DOHH2 (cell line): ENCODE data around the gene LETMD1.

Experiments used
- H3F3A ChIP-seq: fragments of 200-600 bp; sonication (generic), shearing (Covaris generic); 2 replicates; pipeline ENCODE4 v1.6.0; 2016; ENCODE audit warnings: antibody characterized with exemption, mild to moderate bottlenecking; ENCODE audit not compliant: control insufficient read depth, insufficient read depth
- H3K27ac ChIP-seq: fragments of 200-600 bp; sonication (generic); 2 replicates; pipeline ENCODE4 v1.5.1; 2014; ENCODE audit warnings: low read depth, mild to moderate bottlenecking, low read length, moderate library complexity
- H3K27me3 ChIP-seq: fragments of 200-600 bp; sonication (generic); 2 replicates; pipeline ENCODE4 v1.6.1; 2014; ENCODE audit warnings: mild to moderate bottlenecking, low read length, mixed read lengths; ENCODE audit not compliant: control insufficient read depth
- H3K36me3 ChIP-seq: fragments of 200-600 bp; sonication (generic); 2 replicates; pipeline ENCODE4 v1.6.1; 2014; ENCODE audit warnings: mild to moderate bottlenecking, low read length, moderate library complexity, mixed read lengths; ENCODE audit not compliant: control insufficient read depth
- H3K4me1 ChIP-seq: fragments of 200-600 bp; sonication (generic); 2 replicates; pipeline ENCODE4 v1.6.1; 2014; ENCODE audit warnings: mild to moderate bottlenecking, low read length, mixed read lengths; ENCODE audit not compliant: control insufficient read depth
- H3K4me2 ChIP-seq: fragments of 200-600 bp; sonication (generic); 2 replicates; pipeline ENCODE4 v1.6.0; 2014; ENCODE audit warnings: mild to moderate bottlenecking, low read length, moderate library complexity
- H3K4me3 ChIP-seq: fragments of 200-600 bp; sonication (generic); 2 replicates; pipeline ENCODE4 v1.5.1; 2014; ENCODE audit warnings: mild to moderate bottlenecking, low read length, mixed read lengths
- H3K79me2 ChIP-seq: fragments of 200-600 bp; sonication (generic); 2 replicates; pipeline ENCODE4 v1.6.1; 2014; ENCODE audit warnings: mild to moderate bottlenecking, low read length, mixed read lengths; ENCODE audit not compliant: control insufficient read depth
- H3K9me2 ChIP-seq: fragments of 200-600 bp; sonication (generic); replicated peaks from 2 replicates; pipeline ENCODE4 v1.6.1; 2014; ENCODE audit warnings: mild to moderate bottlenecking, low read length, mixed read lengths; ENCODE audit not compliant: control insufficient read depth
- H3K9me3 ChIP-seq: fragments of 200-600 bp; sonication (generic); 2 replicates; pipeline ENCODE4 v1.6.1; 2014; ENCODE audit warnings: antibody characterized with exemption, low read length, mixed read lengths; ENCODE audit not compliant: control insufficient read depth, insufficient read depth
- H4K20me1 ChIP-seq: fragments of 200-600 bp; sonication (generic); 2 replicates; pipeline ENCODE4 v1.6.0; 2014; ENCODE audit warnings: low read depth, mild to moderate bottlenecking, antibody characterized with exemption, low read length, moderate library complexity; ENCODE audit not compliant: control insufficient read depth, insufficient read depth
- CTCF ChIP-seq: fragments of 200-600 bp; sonication (generic); IDR thresholded peaks from one replicate; pipeline ENCODE4 v1.5.1; 2014; ENCODE audit warnings: antibody characterized with exemption, mild to moderate bottlenecking, low read depth, low read length; ENCODE audit not compliant: poor library complexity, severe bottlenecking
- EZH2phosphoT487 ChIP-seq: fragments of 200-600 bp; sonication (generic); IDR thresholded peaks from 2 replicates; pipeline ENCODE4 v1.6.1; 2017; ENCODE audit warnings: borderline replicate concordance, mild to moderate bottlenecking, antibody characterized with exemption, low read length, moderate library complexity, mixed read lengths

Gene LETMD1

GRCh38 chr12:51059086-51059485, 11.0 kb downstream of the LETMD1 start:
- Histone ChIP-seq H3K4me2 (no peak overlapping the region), H3K9me2 (no peaks in the 10 kb centered on the region), H3K4me3 (no peak overlapping the region), H3K9me3 (no peaks in the 10 kb centered on the region), H3K27me3 (no peaks in the 10 kb centered on the region), H4K20me1 (no peaks in the 10 kb centered on the region), H3K4me1 (no peaks in the 10 kb centered on the region), H3K27ac (no peak overlapping the region), H3F3A (peaks cover 4% of the 10 kb centered on the region; the same call in 1 of the 2 replicates), H3K36me3 (peaks cover 76% of the 10 kb centered on the region), H3K79me2 (no peaks in the 10 kb centered on the region)
- no peak for TF ChIP-seq EZH2phosphoT487
- TF ChIP-seq CTCF: no peak

GRCh38 chr12:51062631-51063397, 14.7 kb downstream of the LETMD1 start:
- H3K4me2 ChIP-seq: no peak overlapping the region
- H3K27ac ChIP-seq: no peak overlapping the region

GRCh38 chr12:51065530-51065929, 17.4 kb downstream of the LETMD1 start:
- H3K27me3 ChIP-seq: no peaks in the 10 kb centered on the region
- H3F3A ChIP-seq: peaks cover 4% of the 10 kb centered on the region; the same call in 1 of the 2 replicates
- no peaks in the 10 kb centered on the region for H3K4me1 ChIP-seq
- no peaks in the 10 kb centered on the region for H3K9me2 ChIP-seq
- no peaks in the 10 kb centered on the region for H3K9me3 ChIP-seq
- no peak for TF ChIP-seq EZH2phosphoT487
- no peak for TF ChIP-seq CTCF
- H3K36me3 ChIP-seq: peaks cover 29% of the 10 kb centered on the region
- no peak overlapping the region for H3K4me2 ChIP-seq
- no peak overlapping the region for H3K27ac ChIP-seq
- H3K4me3 ChIP-seq: no peak overlapping the region
- H3K79me2 ChIP-seq: no peaks in the 10 kb centered on the region
- H4K20me1 ChIP-seq: no peaks in the 10 kb centered on the region

More at GRCh38 chr12:51062631-51063397, 14.7 kb downstream of the LETMD1 start:
- Histone ChIP-seq H3K9me3 (no peaks in the 10 kb centered on the region), H3K4me3 (no peak overlapping the region), H3K4me1 (no peaks in the 10 kb centered on the region), H3K27me3 (no peaks in the 10 kb centered on the region), H3F3A (peaks cover 4% of the 10 kb centered on the region; the same call in 1 of the 2 replicates), H3K9me2 (no peaks in the 10 kb centered on the region), H3K36me3 (peaks cover 53% of the 10 kb centered on the region), H4K20me1 (no peaks in the 10 kb centered on the region), H3K79me2 (no peaks in the 10 kb centered on the region)
- TF ChIP-seq CTCF: no peak
- TF ChIP-seq EZH2phosphoT487: no peak
